Common myeloid progenitor, CD34-positive (primary cell): ENCODE results near the gene CARM1.

Experiments
- CTCF ChIA-PET: fragments of 350-600 bp; sonication (Branson Sonifier 250); formaldehyde crosslinking; loops from one replicate; lab custom pipeline; 2021; ENCODE audit warnings: antibody characterized with exemption; lab: Charles Lee
- POLR2A ChIA-PET: fragments of 350-600 bp; sonication (Branson Sonifier 250); formaldehyde crosslinking; loops from one replicate; lab custom pipeline; 2021; ENCODE audit warnings: antibody characterized with exemption; lab: Charles Lee
- DNase-seq, 3 donors: peaks; one replicate each; pipeline versions ENCODE4 v3.0.0 to v3.0.0-alpha.2; 2013
- H3K27ac ChIP-seq, 2 experiments: 1 replicate in 1 of 2; 2 replicates in 1 of 2; pipeline ENCODE4 v1.7.0; 2013; ENCODE audit warnings: inconsistent platforms in 2 of 2, low read length in 2 of 2, mild to moderate bottlenecking in 2 of 2, low read depth in 1 of 2, moderate library complexity in 1 of 2; ENCODE audit not compliant: severe bottlenecking in 2 of 2, insufficient read depth in 1 of 2, poor library complexity in 1 of 2
- H3K27me3 ChIP-seq, 5 experiments: replicated peaks in 2 of 5; 1 replicate in 3 of 5; 2 replicates in 2 of 5; pipeline versions ENCODE4 v1.6.1 to v1.7.0; 2013; ENCODE audit warnings: low read length in 4 of 5, mild to moderate bottlenecking in 2 of 5, moderate library complexity in 2 of 5, inconsistent platforms in 1 of 5; ENCODE audit not compliant: insufficient read depth in 5 of 5, control insufficient read depth in 4 of 5
- H3K36me3 ChIP-seq, 4 experiments: 1 replicate in 2 of 4; 2 replicates in 2 of 4; pipeline versions ENCODE4 v1.6.1 to v1.7.0; 2013; ENCODE audit warnings: low read length in 3 of 4, control low read depth in 1 of 4, mild to moderate bottlenecking in 1 of 4; ENCODE audit not compliant: control insufficient read depth in 4 of 4, insufficient read depth in 4 of 4
- H3K4me1 ChIP-seq, 4 experiments: 1 replicate in 3 of 4; 2 replicates in 1 of 4; pipeline versions ENCODE4 v1.6.1 to v1.7.1; 2013; ENCODE audit warnings: low read length in 3 of 4, mild to moderate bottlenecking in 3 of 4, control low read depth in 1 of 4, inconsistent platforms in 1 of 4, moderate library complexity in 1 of 4; ENCODE audit not compliant: control insufficient read depth in 4 of 4, insufficient read depth in 4 of 4; ENCODE audit errors: control extremely low read depth in 1 of 4
- H3K4me3 ChIP-seq, 7 experiments: 1 replicate in 4 of 7; 2 replicates in 3 of 7; pipeline versions ENCODE4 v1.5.1 to v1.7.0; 2013; ENCODE audit warnings: mild to moderate bottlenecking in 7 of 7, low read length in 6 of 7, moderate library complexity in 6 of 7, inconsistent platforms in 2 of 7, low read depth in 2 of 7, control low read depth in 1 of 7; ENCODE audit not compliant: insufficient read depth in 4 of 7, control insufficient read depth in 1 of 7; ENCODE audit errors: extremely low read depth in 1 of 7
- H3K9me3 ChIP-seq, 5 experiments: 1 replicate in 4 of 5; 2 replicates in 1 of 5; pipeline versions ENCODE4 v1.6.1 to v1.7.1; 2013; ENCODE audit warnings: low read length in 4 of 5, mild to moderate bottlenecking in 2 of 5, inconsistent platforms in 1 of 5, low read depth in 1 of 5, moderate library complexity in 1 of 5; ENCODE audit not compliant: control insufficient read depth in 4 of 5, insufficient read depth in 2 of 5; ENCODE audit errors: control extremely low read depth in 1 of 5
- WGBS: methylation state at CpG from one replicate; pipeline ENCODE4 v1.1.5; 2013; ENCODE audit not compliant: insufficient coverage; 5-methylcytosine and 5-hydroxymethylcytosine counted together

The CARM1 gene

DNA sequence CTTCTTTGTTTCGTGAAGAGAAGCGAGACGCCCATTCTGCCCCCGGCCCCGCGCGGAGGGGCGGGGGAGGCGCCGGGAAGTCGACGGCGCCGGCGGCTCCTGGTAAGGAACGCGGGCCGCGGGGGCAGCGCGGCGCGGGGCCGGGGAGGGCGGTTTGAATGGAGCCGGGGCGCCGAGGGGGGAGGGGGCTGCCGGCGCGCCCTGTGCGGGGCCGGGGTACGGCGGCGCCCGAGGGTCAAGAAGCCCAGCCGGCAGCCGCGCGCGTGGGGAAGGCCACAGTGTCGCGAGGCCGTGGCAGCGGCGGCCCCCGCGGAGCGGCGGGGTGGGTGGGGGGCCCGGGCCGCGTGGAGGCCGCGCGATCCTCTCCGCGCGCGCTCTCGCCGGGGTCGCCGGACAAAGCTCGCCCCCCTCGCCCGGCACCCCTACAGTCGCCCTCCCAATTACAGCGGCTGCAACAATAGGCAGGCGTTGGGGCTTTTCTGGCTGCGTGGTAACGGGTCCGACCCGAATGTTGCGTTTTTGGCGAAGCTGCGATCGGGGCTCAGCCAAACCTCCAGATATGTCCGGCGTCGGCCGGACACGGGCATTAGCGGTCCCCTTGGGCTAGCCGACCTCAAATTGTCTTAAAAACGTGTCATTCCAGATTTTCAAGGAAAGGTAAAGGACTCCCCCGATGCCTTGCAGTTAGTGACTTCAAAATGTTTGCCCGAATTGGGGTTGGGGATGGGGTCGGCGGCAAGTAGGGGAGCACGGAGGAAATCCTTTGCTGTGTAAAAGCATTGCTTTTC is 89.9 kb downstream of the CARM1 start:
- CTCF ChIA-PET: interaction anchor here (0.7 kb wide), 1 partner anchor 19 kb away, joined by 3 read pairs; no protein-coding TSS in a partner anchor
- POLR2A ChIA-PET: interaction anchor here (0.5 to 1.0 kb wide), 2 partner anchors 13 to 416 kb away, joined by 3 to 4 read pairs; no protein-coding TSS in a partner anchor
- Histone ChIP-seq H3K36me3 (peaks cover 0 to 3% (median 0%) of the 10 kb centered on the region in 4 experiments), H3K27me3 (no peaks in the 10 kb centered on the region), H3K27ac (peak overlapping the region; percentile 70 to 84), H3K4me3 (peak overlapping the region; percentile 71 to 97 (median 90)), H3K4me1 (peaks cover 8 to 31% (median 21%) of the 10 kb centered on the region in 4 experiments), H3K9me3 (no peaks in the 10 kb centered on the region)
- DNase-seq: peak in 2 of 3 donors; percentile 69 to 77
- 0% methylated on average over 62 of the region's 92 CpGs for WGBS

GRCh38 chr19:10962863-10963262 is 91.5 kb downstream of the CARM1 start:
- Histone ChIP-seq H3K9me3 (no peaks in the 10 kb centered on the region), H3K27ac (no peak overlapping the region), H3K4me3 (peak overlapping the region in 2 of 7 experiments; percentile 1 to 33), H3K27me3 (no peaks in the 10 kb centered on the region), H3K4me1 (peaks cover 8 to 31% (median 21%) of the 10 kb centered on the region in 4 experiments), H3K36me3 (peaks cover 0 to 3% (median 0%) of the 10 kb centered on the region in 4 experiments)
- ChIA-PET CTCF (interaction anchor here (1.2 kb wide), 1 partner anchor 21 kb away, joined by 3 read pairs; no protein-coding TSS in a partner anchor), POLR2A (no interaction called here)
- 98% methylated on average over 6 of the region's 10 CpGs for WGBS
- no peak for DNase-seq

DNA sequence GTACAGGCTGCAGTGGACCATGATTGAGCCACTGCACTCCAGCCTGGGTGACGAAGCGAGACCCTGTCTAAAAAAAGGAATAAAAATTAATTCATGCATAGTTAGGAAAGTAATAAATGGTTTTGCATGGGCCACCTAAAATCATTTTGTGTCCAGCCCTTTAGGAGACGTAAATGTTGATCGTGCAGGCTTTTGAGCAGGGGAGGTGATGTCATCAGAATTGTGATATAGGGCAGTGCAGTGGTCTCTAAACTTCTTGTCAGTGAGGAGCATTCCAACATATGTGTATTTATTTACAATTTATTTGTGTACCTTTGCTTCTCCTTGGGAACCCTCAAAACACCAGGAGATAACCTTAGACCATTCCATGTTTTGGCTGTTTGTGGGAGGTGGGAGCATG is 92.5 kb downstream of the CARM1 start:
- no peak overlapping the region for H3K27ac ChIP-seq

GRCh38 chr19:10964903-10965302 is 93.5 kb downstream of the CARM1 start:
- no peak for DNase-seq
- Histone ChIP-seq H3K4me1 (peaks cover 8 to 31% (median 21%) of the 10 kb centered on the region in 4 experiments), H3K9me3 (no peaks in the 10 kb centered on the region), H3K36me3 (peaks cover 0 to 3% (median 0%) of the 10 kb centered on the region in 4 experiments), H3K4me3 (no peak overlapping the region), H3K27me3 (no peaks in the 10 kb centered on the region), H3K27ac (no peak overlapping the region)
- POLR2A ChIA-PET: no interaction called here
- CTCF ChIA-PET: no interaction called here
- 97% methylated on average over 4 of the region's 4 CpGs for WGBS

More for the DNA sequence above, 92.5 kb downstream of the CARM1 start:
- no peaks in the 10 kb centered on the region for H3K27me3 ChIP-seq
- H3K36me3 ChIP-seq: peaks cover 0 to 3% (median 0%) of the 10 kb centered on the region in 4 experiments
- peaks cover 8 to 35% (median 25%) of the 10 kb centered on the region in 4 experiments for H3K4me1 ChIP-seq
- H3K4me3 ChIP-seq: no peak overlapping the region
- WGBS: 96% methylated on average over 4 of the region's 4 CpGs
- CTCF ChIA-PET: interaction anchor here (0.6 kb wide), 2 partner anchors 9 to 13 kb away, joined by 3 read pairs; no protein-coding TSS in a partner anchor
- POLR2A ChIA-PET: no interaction called here
- no peak for DNase-seq
- H3K9me3 ChIP-seq: no peaks in the 10 kb centered on the region

- Histone ChIP-seq H3K27me3 (no peaks in the 10 kb centered on the region), H3K4me1 (peaks cover 8 to 26% (median 16%) of the 10 kb centered on the region in 4 experiments), H3K27ac (no peak overlapping the region), H3K36me3 (peaks cover 0 to 3% (median 0%) of the 10 kb centered on the region in 4 experiments), H3K9me3 (no peaks in the 10 kb centered on the region), H3K4me3 (no peak overlapping the region)
- POLR2A ChIA-PET: no interaction called here
- no peak for DNase-seq
- 100% methylated on average over 3 of the region's 6 CpGs for WGBS
- CTCF ChIA-PET: no interaction called here
Measured at GRCh38 chr19:10965398-10965797, 94.0 kb downstream of the CARM1 start.

- DNase-seq: no peak
- Histone ChIP-seq H3K4me1 (peaks cover 5 to 23% (median 14%) of the 10 kb centered on the region in 4 experiments), H3K36me3 (peaks cover 0 to 3% (median 0%) of the 10 kb centered on the region in 4 experiments), H3K27me3 (no peaks in the 10 kb centered on the region), H3K4me3 (no peak overlapping the region), H3K9me3 (no peaks in the 10 kb centered on the region), H3K27ac (no peak overlapping the region)
- CTCF ChIA-PET: interaction anchor here (1.0 kb wide), 2 partner anchors 10 to 12 kb away, joined by 3 to 4 read pairs; no protein-coding TSS in a partner anchor
- 94% methylated on average over 7 of the region's 8 CpGs for WGBS
- POLR2A ChIA-PET: interaction anchor here (0.6 kb wide), 1 partner anchor 12 kb away, joined by 3 read pairs; no protein-coding TSS in a partner anchor
Measured at GRCh38 chr19:10966809-10967208, 95.5 kb downstream of the CARM1 start.
